Activated gamma-delta T cell treated with anti-CD3 and anti-CD28 coated beads, Interleukin-2, amount 50 U/mL, for 16 hours (primary cell): ENCODE results near the gene MAPK11.

ENCODE experiments used
- DNase-seq: peaks from one replicate; pipeline ENCODE4 v3.0.0-alpha.2; 2020; ENCODE audit warnings: low read depth

MAPK11 gene

DNA sequence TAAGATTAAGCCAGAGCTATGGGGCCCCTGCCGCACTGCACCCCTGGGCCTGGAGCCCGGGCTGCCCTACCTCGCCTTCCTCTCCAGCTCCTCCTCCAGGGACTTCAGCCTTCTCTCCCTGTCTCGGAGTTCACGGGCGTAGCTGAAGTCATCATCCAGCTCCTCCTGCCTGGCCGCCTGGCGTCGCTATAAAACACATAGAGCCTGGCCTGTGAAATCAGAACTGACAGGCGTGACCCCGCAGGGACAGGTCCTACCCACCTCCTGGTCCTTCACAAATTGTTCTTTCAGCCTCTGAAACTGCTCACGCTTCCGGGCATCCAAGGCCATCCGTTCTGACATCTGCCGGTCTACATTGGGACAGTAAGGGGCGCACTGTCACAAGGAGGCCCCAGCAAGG, 46.1 kb downstream of the MAPK11 start:
- DNase-seq: no peak

DNA sequence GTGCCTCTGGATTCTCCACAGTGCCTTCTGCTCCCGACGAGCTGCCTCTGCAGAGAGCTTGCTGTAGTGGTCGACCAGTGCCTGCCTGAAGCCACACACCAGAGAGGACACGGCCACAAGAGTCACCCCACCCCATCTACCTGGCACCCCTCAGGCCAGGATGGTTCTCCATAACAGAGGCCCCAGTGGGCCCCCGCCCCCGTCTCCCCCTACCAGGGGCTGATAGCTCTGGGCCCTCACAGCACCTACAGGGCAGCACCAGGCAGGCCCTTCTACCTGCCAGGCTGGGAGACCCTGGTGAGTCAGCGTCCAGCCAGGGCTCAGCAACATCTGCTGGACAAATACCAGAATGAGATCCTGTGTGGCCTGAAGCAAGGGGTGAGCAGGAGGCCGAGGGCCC, 47.7 kb downstream of the MAPK11 start:
- no peak for DNase-seq

DNA sequence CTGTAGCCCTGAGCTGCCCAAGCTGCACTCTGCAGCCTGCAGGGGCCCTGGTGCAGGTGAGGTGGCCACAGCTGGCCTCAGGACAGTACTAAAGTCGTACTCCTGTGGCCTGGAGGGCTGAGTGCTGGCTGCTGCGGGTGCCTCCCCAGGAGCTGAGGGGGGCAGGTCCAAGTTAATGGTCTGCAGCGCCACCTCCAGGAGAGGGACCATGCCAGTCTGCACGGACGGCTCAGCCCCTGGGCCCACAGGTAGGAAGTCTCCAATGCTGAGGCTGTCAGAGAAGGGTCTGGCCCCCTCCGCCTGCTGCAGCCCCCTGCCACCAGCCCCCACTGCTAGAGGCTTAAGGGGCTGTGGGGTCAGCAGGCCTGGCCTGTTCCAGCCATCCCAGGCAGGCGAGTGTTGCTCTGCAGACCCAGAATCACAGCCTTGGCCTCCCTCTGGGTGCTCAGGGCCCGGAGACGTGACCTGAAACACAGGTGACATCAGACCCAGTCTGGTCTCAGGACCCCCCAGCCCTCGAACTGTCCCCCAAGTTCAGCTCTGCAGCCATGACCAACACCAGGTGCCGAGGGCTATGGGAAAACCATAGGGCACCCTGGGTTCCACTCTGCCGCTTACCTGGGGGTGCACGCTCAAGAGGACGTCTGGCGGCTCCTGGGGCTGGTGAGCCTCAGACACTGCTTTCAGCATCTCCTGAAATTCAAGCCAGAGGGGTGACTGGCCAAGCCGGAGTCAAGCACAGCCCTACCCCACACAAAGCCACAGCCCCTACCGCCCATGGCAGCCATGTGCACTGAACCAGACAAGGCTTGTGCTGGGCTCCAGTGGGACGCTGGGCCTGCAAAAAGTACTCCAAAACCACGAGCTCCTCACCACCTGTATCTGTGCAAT, 48.5 kb downstream of the MAPK11 start:
- no peak for DNase-seq

DNA sequence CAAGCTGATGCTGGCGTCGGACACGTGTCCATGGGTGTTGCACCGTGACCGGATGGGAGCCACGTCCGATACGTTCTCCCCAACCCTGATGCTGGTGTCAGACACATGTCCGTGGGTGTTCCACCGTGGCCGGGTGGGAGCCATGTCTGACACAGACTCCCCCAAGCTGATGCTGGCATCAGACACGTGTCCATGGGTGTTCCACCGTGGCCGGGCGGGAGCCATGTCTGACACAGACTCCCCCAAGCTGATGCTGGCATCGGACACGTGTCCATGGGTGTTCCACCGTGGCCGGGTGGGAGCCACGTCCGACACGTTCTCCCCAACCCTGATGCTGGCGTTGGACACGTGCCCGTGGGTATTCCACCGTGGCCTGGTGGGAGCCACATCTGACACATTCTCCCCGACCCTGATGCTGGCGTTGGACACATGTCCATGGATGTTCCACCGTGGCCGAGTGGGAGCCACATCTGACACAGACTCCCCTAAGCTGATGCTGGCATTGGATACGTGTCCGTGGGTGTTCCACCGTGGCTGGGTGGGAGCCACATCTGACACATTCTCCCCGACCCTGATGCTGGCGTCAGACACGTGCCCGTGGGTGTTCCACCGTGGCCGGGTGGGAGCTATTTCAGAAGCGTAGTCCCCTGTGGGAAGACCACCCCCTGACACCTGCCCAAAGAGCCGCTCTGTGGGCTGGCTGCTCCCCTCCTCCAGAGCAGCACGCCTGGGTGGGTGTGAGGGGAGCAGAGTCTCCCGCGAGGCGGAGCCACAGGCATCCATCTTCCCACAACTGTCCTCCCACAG, 49.4 kb downstream of the MAPK11 start:
- DNase-seq: no peak

DNA sequence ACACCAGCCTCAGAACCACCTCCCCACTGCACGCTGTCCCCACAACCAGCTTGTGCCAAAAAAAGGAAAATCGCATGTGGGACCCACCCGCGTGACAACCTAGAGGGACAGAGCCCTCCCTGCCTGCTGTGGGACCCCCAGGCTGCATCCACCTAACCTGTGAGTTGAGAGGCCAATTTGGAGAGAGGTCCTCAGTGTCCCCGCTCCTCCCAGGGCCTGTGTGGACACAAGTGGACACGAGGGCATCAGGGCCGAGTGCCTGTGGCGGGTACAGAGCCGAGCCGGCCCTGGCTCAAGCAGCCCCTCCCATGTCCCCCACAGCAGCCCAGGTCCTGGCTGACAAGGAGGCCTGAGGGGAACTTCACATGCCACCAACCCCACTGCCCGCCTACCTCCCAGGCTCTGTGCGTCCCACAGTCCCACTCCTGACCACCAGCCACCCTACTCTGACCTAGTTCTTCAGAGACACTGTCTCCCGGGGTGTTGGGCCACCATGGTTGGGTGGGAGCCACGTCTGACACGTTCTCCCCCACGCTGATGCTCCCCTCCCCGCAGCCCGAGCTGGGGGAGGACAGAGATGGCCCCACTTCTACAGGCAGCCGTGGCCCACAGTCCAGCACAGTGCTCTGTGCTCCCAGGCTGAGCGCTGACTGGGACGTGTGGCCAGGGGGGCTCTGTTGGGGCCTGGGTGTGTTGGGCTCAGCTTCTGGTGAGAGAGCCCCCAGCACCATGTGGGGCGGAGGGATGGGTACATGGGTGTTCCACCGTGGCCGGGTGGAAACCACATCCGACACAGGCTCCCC, 50.2 kb downstream of the MAPK11 start:
- DNase-seq: no peak

DNA sequence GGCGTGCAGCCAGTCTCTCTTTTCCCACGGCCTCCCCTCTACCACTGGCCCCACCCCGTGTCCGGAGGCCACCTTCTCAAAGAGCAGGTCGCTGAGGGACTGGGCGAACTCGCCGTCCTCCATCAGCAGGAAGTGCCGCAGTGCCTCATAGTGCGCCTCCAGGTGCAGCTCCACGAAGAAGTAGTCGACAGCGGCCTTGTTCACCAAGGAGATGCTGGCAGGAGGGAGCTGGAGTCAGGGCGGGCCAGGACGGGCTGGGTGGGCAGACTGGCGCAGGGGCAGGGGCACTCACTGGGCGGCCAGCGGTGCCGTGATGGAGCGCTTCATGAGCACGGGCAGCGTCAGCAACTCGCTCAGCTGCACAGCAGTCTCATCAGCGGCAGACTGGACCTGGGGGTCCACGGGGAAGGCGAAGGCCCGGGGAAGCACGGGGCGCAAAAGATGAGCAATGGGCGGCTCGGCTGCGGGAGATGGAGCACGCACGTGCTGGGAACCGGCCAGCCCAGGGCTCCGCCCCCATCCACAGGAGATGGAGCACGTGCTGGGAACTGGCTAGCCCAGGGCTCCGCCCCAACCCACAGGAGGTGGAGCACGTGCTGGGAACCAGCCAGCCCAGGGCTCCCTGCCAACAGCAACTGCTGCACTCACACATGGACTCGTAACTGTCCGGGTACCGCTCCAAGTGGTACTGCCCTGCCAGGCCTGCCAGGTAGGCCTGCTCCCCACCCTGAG, 51.0 kb downstream of the MAPK11 start:
- no peak for DNase-seq

DNA sequence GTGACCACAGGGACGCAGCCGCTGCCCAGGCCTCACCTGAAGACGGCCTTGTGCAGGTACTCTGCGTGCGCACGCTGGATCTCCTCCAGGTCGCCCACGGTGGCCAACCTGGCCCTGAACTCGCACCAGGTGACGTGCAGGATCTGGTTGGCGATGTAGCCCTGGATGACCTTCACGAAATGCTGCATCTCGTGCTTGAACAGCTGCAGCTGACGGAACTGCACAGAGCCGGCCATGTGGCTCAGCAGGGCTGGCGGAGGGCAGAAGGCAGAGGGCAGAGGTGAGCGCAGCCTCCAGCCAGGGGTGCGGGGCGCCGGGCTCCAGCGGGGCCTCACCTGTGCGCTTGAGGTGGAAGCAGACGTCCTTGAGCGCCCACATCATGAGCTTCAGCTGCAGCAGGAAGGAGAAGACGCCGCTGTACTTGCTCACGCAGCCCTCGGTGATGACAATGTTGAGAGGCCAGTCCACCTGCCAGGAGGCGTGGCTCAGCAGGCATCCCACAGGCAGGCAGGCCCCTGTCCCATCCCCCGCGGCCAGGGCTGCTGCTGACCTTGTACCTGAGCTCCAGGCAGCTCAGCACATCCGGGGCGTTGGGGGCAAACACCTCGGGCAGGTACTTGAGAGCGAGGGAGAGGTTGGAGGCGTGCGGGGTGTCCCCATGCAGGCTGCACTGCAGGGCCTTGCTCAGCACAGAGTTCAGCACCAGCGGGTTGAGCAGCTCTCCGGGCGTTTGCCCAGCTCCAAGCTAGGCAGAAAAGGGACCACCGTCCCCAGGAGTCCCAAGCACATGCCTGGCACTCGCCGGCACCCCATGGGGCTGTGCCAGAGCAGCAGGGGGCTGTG, 51.8 kb downstream of the MAPK11 start:
- DNase-seq: no peak

DNA sequence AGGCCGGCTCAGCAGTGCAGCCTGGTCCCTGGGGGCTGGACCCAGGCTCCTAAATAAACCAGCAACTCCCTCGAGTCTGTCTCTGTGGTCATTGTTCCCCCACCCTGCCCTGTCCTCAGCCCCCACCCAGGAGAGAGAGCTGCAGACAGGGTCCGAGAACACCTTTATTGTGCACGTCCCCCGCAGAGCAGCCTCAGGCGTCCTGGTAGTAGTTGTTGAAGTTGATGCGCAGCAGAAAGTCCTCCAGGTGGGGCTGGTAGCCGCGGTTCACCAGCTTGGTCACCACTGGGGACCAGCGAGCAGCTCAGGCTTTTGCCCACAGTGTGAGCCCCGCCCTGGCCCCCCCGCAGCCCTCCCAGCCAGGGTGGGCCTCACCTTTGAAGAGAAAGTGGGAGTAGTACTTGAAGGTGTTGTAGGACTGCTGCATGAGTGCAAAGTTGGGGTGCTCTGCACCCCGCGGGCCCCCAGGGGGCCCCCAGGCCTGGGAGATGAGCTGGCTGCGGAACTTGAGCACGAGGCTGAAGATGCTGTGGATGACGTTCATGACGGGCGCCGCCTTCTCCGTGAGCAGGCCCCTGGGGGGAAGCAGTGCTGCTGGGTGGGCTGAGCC, 52.5 kb downstream of the MAPK11 start:
- DNase-seq: no peak

DNA sequence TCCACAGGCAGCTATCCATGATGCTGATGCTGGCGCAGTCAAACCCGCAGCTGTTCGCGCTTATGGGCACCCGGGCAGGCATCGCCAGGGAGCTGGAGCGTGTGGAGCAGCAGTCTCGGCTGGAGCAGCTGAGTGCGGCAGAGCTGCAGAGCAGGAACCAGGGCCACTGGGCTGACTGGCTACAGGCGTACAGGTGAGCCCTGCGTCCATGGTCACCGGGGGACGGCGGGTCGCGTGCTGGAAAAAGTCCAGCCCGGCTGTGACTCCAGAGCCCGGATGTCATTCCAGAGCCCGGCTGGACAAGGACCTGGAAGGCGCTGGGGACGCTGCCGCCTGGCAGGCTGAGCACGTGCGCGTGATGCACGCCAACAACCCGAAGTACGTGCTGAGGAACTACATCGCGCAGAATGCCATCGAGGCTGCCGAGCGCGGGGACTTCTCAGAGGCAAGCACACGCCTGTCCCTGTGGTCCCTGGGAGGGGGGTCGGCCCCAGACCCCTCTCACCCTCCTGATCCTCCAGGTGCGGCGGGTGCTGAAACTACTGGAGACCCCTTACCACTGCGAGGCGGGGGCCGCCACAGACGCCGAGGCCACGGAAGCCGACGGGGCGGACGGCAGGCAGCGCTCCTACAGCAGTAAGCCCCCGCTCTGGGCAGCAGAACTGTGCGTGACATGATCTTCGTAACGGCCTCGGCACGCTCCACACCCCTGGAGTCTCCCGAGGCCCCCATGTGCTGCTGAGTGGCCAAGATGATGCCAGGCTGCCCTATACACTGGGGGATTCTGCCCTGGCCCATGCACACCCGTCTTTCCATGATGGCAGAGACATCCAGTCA, 53.3 kb downstream of the MAPK11 start:
- no peak for DNase-seq

DNA sequence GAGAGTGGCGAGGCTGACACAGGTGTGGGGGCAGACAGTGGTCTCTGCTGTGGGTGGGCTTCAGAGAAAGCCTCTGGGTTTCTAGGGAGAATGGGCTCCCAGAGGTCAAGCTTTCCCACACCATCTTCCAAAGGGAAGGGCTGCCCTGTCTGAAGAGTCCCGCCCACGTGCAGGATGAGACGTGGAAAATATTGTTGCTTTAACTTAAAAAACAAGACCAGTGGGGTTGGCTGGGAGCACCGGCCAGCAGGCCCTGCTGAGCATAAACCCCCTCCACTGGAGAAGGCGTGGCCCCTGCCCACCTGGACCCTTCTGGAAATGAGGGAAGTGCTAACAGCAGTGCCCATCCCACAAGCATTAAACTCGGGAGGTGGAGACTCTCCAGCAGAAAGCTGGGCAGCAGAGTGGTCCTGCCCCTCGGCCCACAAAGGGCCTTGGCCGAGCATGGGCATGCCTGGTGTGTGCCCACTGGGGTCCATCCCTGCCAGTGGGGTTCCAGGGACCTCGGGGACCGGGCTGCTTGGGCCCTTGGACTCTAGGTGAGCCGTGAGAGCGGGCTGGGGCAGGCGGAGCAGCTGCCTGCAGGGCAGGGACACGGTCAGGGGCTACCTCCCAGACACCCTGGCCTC, 54.0 kb downstream of the MAPK11 start:
- DNase-seq: no peak

DNA sequence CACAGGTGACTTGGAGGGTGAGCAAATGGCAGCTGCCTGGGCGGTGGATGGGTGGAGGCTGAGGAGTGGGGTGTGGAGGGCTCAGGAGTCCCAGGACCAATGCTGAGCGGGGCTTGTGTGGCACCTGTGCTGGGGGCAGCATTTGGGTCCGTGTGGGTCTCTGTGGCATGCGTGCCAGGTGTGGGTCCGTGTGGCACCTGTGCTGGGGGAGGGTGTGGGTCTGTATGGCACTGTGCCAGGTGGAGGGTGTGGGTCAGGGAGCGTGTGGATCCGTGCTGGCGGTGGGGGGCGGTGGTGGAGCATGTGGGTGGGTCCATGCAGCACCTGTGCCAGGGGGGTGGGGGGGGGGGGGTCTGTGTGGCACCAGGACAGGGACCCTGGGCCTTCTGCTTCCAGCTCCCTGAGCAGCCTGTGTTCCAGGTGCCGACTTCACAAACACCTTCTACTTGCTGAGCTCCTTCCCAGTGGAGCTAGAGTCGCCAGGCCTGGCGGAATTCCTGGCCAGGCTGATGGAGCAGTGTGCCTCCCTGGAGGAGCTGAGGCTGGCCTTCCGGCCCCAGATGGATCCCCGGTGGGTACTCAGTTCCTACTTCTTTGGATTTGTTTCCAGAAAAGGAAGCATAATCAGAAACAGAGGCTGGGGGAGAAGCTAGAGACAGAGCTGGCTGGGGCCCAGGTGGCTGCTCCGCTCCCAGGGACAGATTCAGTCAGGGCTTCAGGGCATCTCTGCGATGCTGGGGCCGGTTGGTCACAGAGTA, 54.7 kb downstream of the MAPK11 start:
- DNase-seq: no peak
